Midbrain (tissue), 1 donor: ENCODE data around the gene GCN1.

Experiments
- DNase-seq: peaks from one replicate; lab custom pipeline; 2025; lab: John Stamatoyannopoulos, UW

The GCN1 gene

DNA sequence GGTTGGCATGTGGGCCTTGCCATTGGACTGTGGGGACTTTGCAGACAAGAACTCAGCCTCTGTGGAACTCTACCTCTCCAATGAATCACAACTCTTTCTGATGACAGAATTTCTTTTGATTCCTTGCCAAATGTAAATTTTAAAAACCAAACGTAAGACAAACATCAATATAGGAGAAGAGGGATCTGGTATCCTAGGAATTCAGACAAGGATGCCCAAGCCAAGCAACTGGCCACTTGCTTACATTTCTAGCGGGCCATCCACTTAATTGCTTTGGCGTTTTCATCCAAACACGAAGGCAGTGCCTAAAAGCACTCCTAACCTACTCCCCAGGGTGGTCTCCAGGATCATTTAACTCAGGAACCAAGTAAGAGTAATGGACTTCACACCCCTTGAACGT is 54.6 kb downstream of the GCN1 start:
- DNase-seq: no peak

DNA sequence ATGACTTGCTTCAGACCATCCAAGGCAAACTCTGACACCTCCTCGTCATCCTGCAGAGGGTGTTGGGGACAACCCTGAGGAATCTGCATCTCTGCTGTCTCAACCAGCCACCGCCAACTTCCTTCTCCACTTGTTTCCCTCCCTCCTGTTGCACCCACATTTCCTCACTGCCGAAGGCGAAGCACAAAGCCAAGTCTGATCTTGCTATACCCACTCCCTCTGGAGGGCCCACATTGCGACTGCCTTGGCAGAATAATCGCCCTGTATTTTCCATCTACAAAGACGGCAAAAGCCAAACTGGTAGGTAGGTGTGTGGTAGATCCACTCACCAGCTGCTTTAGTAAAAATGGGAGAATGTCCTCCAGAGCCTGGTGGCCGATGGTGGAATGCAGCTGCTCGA is 56.1 kb downstream of the GCN1 start:
- no peak for DNase-seq

DNA sequence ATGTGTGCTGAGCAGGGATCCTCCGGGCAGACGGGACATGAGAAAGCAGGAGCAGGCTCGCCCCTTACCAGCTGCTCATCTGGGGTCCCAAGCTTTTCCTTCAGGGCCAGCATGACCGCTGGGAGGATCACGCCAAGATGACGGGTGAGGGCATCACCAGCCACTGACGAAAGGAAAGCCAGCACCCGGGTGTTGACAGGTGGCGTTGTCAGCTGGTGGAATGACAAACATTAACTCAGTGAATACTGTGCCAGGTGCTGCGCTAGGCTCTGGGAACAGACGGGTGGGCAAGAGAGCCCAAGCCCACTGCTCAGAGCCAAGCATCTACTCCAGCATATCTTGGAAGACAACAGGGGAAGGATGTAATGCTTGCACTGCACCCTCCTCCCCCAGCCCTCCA is 56.7 kb downstream of the GCN1 start:
- DNase-seq: no peak

DNA sequence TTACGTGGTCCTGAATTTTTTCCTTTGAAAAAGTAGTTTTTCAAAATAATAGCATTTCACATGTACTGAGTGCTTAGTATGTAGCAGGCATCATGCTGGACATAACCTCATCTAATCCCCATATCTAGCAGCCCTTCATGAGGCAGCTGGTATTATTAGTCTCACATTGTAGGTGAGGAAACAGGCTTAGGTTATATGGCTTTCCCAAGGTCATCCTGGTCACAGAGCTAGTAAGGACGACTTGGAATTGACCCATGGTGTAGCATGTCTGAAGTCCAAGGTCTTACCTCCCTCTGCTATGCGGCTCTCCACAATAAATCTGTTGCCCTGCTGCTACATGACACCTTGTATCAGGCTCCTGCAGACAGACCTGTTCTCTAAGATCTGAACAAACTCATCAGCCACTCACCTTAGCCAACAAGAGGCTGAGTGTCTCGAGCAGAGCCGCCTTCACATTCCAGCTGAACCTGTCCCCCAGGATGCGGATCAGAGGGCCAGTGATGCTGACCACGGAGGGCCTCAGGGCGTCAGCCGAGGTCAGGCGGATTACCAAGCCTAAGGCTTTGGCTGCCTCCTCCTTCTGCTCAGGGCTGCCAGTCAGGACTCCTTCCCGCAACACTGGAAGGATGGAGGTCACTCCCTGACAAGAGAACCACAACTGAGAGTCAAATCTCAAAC is 58.3 kb downstream of the GCN1 start:
- DNase-seq: no peak

DNA sequence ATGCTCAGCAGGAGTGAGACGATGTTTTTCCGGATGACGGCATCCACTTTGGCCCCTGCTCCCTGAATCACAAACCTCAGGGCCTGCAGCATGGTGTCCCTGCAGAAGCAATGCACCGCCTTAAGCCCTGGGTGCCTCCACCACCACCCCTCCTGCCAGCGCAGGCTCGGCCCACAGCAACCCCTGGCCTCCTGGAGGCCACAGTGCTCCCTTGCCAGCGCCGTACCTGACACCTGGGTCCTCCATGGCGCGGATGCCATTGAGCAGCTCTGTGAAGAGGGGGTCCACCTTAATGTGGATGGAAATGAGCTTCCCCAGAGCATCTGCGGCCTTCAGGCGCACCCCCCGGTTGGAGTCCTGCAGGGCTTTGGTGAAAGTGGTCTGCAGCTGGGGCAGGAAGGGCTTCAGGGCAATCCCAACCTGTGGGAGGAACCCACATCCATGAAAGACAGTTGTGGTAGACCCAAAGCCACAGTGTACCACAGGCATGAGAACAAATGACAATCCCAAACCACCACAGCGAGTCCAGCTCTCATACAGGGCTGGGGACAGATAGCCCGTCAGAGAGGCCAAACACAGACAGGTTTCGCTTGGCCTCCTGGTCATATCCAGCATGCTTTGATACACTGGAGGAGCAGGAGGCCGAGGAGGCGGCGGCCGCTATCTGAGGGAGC is 60.1 kb downstream of the GCN1 start:
- no peak for DNase-seq

DNA sequence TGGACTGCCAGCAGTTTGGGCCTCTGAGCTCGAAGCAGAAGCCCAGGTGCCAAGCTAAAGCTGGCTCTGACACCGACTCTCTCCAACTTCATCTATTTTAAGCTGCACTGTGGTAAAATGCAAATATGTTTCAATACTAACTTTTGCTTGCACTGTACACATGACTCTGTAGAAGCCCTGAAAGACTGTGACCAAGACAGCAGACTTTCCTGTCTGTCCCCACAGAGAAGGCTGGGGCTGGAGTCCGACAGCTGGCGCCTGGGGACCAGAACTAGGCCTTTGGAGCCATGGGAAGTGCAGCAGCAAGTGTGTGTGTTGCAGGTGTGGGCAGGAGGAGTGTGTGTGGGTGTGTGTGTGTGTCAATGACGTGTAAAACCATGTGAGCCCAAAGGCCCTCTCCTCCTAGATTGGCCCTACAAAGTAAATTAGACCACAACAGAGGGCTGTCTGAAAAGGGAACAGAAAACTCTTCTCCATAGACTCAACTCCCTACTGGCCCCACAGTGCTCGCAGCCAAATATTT is 61.6 kb downstream of the GCN1 start:
- no peak for DNase-seq

DNA sequence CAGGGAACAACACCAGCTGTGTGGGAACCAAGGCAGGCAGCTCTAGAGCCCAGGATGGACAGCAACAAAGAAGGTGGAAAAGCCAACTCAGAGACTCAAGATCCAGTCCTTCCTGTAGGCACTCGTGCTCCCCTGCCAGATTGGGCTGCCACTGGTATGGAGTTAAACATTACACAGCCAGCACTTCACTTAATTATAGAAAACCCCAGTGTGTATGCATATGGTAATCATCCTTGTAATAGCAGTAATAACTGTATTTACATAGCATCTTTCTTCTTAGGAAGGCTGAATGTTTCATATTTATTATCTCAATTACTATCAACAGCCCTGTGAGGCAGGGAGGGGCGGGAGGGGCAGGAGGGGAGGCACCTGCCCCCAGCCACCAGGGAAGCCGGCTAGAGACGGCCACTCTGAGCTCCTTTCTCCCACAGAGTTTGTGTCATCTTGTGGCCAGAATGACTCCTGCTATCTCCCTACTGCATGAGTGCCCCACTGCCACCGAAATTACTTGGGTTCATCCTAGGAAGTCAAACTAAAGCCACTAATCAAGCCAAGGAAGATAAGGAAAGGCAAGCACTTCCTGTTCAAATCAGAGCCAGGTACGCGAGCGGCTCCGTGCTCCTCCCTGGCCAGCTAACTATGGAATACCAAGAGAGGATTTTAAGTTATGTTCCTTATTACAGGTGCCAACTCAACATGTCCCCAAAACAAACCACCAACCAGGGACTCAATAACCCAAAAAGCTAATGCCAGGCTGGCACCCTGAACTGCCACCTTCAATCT is 62.3 kb downstream of the GCN1 start:
- no peak for DNase-seq

DNA sequence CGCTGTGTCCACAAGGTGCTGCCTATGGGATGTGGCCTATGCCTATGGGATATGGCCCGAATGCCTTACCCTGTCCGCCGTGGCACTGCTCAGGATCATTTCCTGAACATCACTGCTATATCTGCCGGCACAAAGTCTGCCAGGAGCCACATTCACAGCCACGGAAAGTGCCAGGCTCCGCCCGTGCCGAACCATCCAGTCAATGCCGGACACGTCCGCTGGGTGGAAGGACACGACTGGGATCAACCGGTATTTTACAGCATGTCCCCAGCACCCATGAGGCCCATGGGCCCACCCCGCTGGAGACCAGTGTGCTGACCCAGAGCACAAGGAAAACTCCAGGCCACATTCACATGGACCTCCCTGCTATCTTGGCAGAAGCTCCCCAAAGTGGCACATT is 63.4 kb downstream of the GCN1 start:
- DNase-seq: no peak

DNA sequence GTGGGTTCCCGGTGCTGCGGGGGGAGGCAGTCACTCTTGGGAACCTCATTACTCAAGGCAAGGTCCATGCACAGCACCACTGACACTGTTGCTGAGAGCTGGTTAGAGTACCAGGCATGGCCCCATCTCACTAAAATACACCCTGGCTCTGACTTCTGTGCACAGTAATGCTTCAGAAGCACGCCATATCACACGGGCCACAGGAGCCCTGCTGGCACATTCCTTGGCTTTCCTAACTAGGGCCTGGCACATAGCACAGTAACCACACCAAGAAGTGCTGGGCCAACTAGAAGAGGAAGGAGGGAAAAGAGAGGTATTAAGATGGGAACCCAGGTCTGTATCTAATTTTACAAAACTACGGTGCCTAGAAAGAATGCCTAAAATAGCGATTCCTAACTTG is 64.5 kb downstream of the GCN1 start:
- no peak for DNase-seq

DNA sequence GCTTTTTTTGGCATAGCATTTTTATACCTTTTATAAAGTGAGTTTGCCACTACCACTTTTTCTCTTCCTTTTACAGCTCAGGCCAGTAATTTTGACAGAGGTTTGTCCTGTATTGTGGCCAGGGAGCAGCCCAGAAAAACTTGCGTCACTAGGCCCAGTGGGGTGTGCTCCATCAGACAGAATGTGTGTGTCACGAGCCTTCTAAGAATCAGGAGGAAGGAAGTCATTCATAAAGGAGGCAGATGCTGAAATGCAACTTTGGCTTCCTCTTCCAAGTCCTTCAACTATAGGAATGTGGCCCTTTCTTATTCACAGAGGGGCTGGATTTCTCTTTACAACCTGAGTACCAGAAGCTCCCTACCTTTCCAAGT is 67.9 kb downstream of the GCN1 start:
- peak; percentile 24 for DNase-seq

DNA sequence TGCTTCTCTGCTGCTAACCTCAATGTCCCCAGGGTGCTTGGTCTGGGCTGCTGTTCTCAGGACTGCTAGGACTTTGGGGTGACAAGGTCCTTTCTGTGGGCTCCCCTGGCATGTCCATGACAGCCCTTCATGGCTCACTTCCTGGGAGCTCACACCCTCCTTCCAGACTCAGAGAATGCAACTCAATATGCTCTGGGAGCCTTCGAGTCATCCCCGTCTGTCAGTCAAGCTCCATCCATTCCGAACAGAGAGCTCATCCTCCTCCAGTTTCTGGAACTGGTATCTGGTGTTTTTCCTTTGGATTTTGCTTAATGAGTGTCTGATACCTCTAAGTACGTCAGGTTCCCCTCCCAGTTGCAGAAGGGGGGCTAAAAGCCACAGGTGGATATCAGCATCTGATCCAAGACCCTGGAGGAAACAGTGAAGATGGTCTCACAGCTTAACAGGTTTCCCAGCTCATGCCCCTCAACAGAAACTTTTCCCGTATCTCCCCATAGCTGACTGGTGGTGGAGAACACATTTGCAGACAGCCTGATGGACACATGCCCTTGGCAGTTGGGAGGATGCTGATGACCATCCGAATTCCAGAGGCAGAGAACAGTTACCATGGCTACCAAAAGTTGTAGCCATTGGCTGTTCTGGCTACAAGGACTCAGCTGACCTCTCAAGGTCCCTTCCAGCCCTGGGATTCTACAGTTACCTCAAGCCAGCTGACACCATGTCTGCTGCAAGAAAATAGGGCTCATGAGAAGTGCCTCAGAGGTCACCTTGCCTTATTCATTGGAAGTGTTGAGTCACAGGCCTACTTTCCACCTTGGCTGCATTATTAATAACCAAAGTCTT is 68.5 kb downstream of the GCN1 start:
- DNase-seq: no peak

DNA sequence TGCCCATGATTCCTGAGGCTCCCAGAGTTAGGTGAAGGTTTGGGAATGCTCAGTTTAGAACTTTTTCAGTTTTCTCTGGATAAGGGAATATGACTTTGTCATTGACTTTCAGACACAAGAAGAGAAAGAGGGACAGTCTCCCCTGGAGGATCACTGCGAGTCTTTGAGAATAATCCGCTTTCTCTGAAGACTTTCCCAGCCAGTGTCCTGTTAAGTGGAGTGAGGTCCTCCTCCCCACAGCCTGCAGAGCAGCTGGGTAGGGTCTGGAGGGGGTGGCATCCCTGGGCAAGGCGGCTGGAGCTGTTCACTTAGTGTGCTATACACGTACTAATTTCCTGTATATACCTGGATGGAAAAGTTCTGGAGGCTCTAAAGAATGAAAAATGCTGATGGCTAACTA is 69.5 kb downstream of the GCN1 start:
- no peak for DNase-seq

DNA sequence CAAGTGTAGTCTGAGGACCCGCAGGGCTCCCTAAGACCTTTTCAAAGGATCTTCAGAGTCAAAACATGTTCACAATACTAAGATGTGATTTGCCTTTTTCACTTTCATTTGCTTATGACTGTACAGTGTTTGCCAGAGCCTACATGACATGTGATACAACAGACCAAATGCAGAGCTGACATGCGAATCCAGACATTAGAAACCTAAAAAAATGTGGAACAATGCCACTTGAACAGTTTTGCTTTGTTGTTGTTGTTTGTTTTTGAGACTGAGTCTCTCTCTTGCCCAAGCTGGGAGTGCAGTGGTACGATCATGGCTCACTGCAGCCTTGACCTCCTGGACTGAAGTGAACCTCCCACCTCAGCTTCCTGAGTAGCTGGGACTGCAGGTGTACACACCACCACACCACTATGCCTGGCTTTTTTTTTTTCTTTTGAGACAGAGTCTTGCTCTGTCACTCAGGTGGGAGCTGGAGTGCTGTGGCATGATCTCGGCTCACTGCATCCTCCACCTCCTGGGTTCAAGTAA is 72.7 kb downstream of the GCN1 start:
- no peak for DNase-seq

DNA sequence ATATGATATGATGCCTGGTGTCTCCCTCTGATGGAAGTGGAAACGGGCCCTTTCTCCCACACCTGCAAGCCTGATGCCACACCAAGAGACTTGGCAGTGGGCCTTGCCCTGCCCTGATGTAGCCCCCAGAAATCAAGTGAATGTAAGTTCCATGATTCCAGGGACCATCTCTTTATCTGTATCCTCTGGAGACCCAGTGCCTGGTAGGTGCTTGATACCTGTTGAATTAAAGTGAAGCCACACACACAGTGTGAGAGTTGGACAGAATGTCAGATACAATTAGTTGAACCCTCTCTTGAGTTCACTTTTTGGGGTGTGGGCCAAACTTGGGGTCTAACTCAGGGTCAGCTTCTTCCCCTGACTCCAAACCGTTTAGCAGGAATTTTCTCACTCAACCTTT is 73.2 kb downstream of the GCN1 start:
- no peak for DNase-seq

DNA sequence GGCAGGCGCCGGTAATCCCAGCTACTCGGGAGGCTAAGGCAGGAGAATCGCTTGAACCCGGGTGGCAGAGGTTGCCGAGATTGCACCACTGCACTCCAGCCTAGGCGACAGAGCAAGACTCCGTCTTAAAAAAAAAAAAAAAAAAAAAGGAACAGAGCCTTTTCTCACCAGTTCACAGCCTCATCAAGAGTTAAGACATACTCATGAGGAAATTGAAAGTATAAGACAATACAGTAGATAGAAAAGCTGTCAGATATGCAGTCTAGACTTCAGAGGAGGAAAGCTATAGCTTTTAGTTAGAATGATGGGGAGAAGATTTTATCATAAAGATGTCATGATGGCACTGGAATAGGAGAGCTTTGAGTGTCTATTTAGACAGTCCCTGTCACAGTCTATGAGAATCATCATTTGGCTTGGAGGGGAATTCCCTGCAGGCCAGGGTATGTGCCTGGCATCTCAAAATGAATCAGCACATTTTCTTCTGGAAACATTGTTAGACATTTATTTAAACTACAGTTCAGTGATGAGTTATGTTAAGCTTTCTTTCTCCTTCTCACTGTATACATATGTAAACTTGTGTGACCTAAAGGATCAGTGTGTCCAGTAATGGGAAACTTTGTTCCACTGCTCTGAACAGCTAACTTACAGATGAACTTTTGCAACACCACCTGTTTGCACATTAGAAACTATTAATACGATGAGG is 75.1 kb downstream of the GCN1 start:
- no peak for DNase-seq

DNA sequence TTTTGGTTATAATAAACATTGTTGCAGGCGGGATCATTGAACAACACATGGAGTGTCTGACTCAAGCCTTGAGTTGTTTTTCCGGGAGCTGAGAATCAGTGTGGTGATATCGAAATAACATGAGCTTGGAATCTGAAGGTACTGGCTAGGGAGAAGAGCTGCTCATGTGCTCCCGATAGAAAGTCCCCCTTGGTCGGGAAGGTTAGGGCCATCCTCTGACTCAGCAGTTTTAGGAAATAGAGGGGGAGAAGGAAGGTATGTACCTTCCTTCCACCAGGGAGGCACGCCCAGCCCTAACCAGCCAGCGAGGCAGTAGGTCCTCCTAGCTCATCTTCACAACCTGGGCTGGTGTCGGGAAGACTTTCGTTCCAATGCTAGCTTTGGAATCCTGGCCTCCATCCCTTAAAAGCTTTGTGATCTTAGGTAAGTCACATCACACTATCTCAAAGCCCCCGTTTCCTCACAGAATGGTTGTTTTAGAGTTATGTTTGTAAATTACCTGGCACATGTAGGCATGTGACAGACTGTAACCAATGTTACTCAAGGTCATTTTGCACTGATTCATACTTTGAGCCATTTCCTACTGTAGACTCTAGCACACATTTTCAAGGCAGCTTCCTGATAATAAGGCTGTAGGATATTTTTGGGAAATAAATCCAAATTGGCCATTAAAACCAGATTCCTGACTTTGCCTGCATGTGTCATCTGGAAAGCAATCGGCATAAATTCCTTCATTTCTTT is 76.0 kb downstream of the GCN1 start:
- DNase-seq: no peak

DNA sequence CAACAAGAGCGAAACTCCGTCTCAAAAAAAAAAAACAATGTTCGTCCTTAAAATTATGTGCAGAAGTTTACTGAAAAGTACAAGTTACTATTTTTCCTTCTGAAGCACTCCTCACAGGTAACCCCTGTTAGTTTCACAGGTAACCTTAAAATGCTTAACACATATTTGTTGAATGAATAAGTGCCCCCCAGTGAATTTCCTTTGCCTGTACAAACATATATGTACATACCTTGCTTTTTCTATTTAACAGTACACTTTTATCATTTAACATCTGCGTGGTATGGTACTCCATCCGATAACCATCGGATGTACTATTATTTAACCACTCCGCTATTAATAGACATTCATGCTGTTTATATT is 76.6 kb downstream of the GCN1 start:
- no peak for DNase-seq

DNA sequence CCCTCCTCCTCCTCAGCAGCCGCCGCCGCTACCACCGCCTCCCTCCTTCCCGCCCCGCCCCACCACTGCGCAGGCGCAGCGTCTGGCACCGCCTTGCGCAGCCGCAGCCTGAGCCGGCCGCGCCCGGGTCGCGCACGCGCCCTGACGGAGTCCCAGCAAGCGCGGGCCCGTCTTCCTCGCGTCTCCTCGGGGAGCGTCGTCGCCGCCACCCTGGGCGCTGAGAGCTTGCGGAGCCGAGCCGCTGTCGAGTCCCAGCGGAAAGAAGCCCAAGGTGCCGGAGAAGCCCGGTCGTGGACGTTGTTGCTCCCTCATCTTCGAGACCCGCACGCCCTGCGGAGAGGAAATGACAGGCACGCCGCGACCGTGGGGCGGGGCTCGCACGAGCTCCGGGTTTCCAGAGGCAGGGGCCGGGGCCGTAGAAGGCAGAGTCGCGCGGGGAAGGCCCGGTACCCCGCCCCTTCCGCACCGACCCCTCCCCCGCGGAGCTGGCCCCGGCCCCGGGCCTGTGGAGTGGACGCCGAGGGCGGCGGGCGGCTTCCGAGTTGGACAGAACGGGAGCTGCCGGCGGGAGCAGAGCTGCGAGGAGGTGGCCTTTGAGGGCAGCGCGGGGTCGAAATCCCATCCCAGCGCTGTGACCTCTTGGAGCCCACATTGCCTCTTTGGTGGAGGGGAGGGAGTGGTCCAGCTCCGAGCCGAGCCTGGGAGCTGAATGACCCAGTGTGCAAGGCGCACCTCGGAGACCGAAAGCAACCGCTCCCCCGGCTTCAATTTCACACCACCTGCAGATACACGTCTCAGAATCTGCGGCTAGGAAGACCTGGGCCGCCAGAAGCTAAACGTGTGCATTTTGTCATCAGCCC is 77.5 kb downstream of the GCN1 start:
- DNase-seq: peak; percentile 90

DNA sequence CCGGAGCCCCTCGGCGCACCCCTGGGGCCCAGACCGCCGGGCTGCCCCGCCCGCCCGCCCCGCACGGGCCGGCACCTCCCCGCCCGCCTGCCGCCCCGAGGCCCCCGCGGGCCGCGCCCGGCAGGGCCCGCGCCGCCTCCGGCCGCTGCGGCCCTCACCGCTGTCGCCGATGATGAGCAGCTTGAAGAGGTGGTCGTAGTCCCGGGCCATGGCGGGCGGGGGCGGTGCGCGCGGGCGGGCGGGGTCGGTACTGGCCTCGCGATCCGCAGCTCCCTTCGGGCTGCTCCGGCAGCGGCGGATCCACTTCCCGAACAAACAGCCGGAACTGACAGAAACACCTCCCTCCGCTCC is 78.1 kb downstream of the GCN1 start, which contains the start of gene RAB35:
TSS of gene RAB35 (minus strand) at position 313 of the 351 bp plus-strand sequence. CDS start at position 210, 103 bp downstream.
- DNase-seq: no peak
